Endothelial cell of umbilical vein (primary cell): ENCODE data around the gene GRSF1. TPM values are rescaled to one million over a fixed set of nuclear protein-coding genes. Genes with fewer than 3 reads are reported as not detected.
"Not testable (repeated sequence)": the region's sequence is repeated elsewhere in the genome, so short reads cannot be mapped to it uniquely, and the experiment has no call there.

Experiments
- BruUV-seq: library from RNA; stranded (reverse); fragments of 400-500 nt; replicated peaks from 2 replicates; lab custom pipeline; 2021; lab: Mats Ljungman, UMichigan
- CTCF ChIA-PET: fragments of 300-600, 350-600 bp; sonication (Branson Sonifier 250); formaldehyde crosslinking; loops from one replicate; lab custom pipeline; 2021; ENCODE audit warnings: antibody characterized with exemption, inconsistent platforms; lab: Charles Lee
- POLR2A ChIA-PET: fragments of 300-600, 350-600 bp; sonication (Branson Sonifier 250); formaldehyde crosslinking; loops from one replicate; lab custom pipeline; 2021; ENCODE audit warnings: antibody characterized with exemption, inconsistent platforms; lab: Charles Lee
- DNase-seq: peaks from one replicate; pipeline ENCODE4 v3.0.0-alpha.2; 2011; ENCODE audit warnings: low read depth, low spot score
- FAIRE-seq: peaks from 2 replicates; lab custom pipeline; 2011; peaks lifted over from hg19 to GRCh38; lab: Jason Lieb, UNC
- H2AFZ ChIP-seq: 2 replicates; pipeline ENCODE4 v1.6.0; 2012; ENCODE audit warnings: low read depth, low read length, control low read depth, inconsistent platforms
- H3K27ac ChIP-seq: 2 replicates; pipeline ENCODE4 v1.5.1; 2011; ENCODE audit warnings: low read depth, mild to moderate bottlenecking, control low read depth, low read length, moderate library complexity; ENCODE audit not compliant: insufficient read depth
- H3K27me3 ChIP-seq, 2 experiments: 2 replicates each; pipeline versions ENCODE4 v1.6.0 to v1.6.1; 2011; ENCODE audit warnings: low read length in 2 of 2, mixed read lengths in 1 of 2; ENCODE audit not compliant: control insufficient read depth in 2 of 2, insufficient read depth in 2 of 2
- H3K36me3 ChIP-seq, 2 experiments: 2 replicates in 1 of 2; 3 replicates in 1 of 2; pipeline ENCODE4 v1.5.1; 2011; ENCODE audit warnings: low read length in 2 of 2, mild to moderate bottlenecking in 1 of 2, moderate library complexity in 1 of 2; ENCODE audit not compliant: control insufficient read depth in 2 of 2, insufficient read depth in 2 of 2; ENCODE audit errors: extremely low read depth in 1 of 2
- H3K4me1 ChIP-seq: 3 replicates; pipeline ENCODE4 v1.5.1; 2011; ENCODE audit warnings: mild to moderate bottlenecking, low read length; ENCODE audit not compliant: control insufficient read depth, insufficient read depth; ENCODE audit errors: extremely low read depth
- H3K4me2 ChIP-seq: 2 replicates; pipeline ENCODE4 v1.6.1; 2011; ENCODE audit warnings: low read length, control low read depth, mixed read lengths; ENCODE audit not compliant: insufficient read depth
- H3K4me3 ChIP-seq, 3 experiments: fragments of 200-600 bp in 1 of 3; sonication (generic), shearing (Covaris generic) in 1 of 3; replicated peaks in 1 of 3; 2 replicates each; pipeline ENCODE4 v1.5.1; 2011 to 2016; ENCODE audit warnings: control low read depth in 3 of 3, low read length in 3 of 3, mild to moderate bottlenecking in 2 of 3, inconsistent platforms in 1 of 3, low read depth in 1 of 3, moderate library complexity in 1 of 3; ENCODE audit not compliant: insufficient read depth in 1 of 3
- H3K79me2 ChIP-seq: 2 replicates; pipeline ENCODE4 v1.6.0; 2012; ENCODE audit warnings: low read length, inconsistent platforms; ENCODE audit not compliant: control insufficient read depth, insufficient read depth
- H3K9ac ChIP-seq: replicated peaks from 2 replicates; pipeline ENCODE3; 2011; ENCODE audit warnings: low read length, control low read depth; ENCODE audit not compliant: insufficient read depth; ENCODE audit errors: extremely low read depth
- H3K9me1 ChIP-seq: replicated peaks from 3 replicates; pipeline ENCODE4 v1.6.0; 2011; ENCODE audit warnings: mild to moderate bottlenecking, low read length; ENCODE audit not compliant: control insufficient read depth, insufficient read depth; ENCODE audit errors: extremely low read depth
- H3K9me3 ChIP-seq: replicated peaks from 2 replicates; pipeline ENCODE4 v1.5.1; 2012; ENCODE audit warnings: low read length, inconsistent platforms; ENCODE audit not compliant: control insufficient read depth, insufficient read depth
- H4K20me1 ChIP-seq: replicated peaks from 2 replicates; pipeline ENCODE3; 2011; ENCODE audit warnings: mild to moderate bottlenecking, low read length; ENCODE audit not compliant: control insufficient read depth, insufficient read depth; ENCODE audit errors: extremely low read depth
- EZH2 ChIP-seq: IDR thresholded peaks from 2 replicates; pipeline ENCODE4 v1.6.1; 2012; ENCODE audit warnings: borderline replicate concordance, low read depth, mild to moderate bottlenecking, moderate library complexity, low read length, inconsistent platforms; ENCODE audit not compliant: severe bottlenecking
- FOS ChIP-seq: IDR thresholded peaks from 2 replicates; pipeline ENCODE4 v1.6.1; 2011; ENCODE audit warnings: mild to moderate bottlenecking, low read length, moderate library complexity, borderline replicate concordance; ENCODE audit not compliant: insufficient read depth
- GATA2 ChIP-seq: IDR thresholded peaks from 2 replicates; pipeline ENCODE4 v1.7.0; 2011; ENCODE audit warnings: low read depth, mild to moderate bottlenecking, moderate library complexity, mixed read lengths, low read length; ENCODE audit not compliant: insufficient read length, insufficient read depth
- JUN ChIP-seq: IDR thresholded peaks from 2 replicates; pipeline ENCODE4 v1.6.1; 2011; ENCODE audit warnings: borderline replicate concordance, low read depth; ENCODE audit not compliant: insufficient read length, insufficient read depth
- MYC ChIP-seq: IDR thresholded peaks from one replicate; pipeline ENCODE4 v1.6.1; 2011; ENCODE audit warnings: mild to moderate bottlenecking, low read depth, low read length
- POLR2A ChIP-seq: IDR thresholded peaks from 2 replicates; pipeline ENCODE4 v1.6.1; 2012; ENCODE audit warnings: low read depth, mild to moderate bottlenecking, control low read depth, low read length
- POLR2AphosphoS5 ChIP-seq: IDR thresholded peaks from 2 replicates; pipeline ENCODE4 v1.6.1; 2012; ENCODE audit warnings: low read depth, mild to moderate bottlenecking, control low read depth, low read length, moderate library complexity; ENCODE audit not compliant: insufficient read depth
- dilution Hi-C: fragments of 300-500 bp; cut with MboI; formaldehyde crosslinking; loops from one replicate; pipeline ENCODE4 v1.15.0; 2019; ENCODE audit warnings: low sequenced_read_pairs; ENCODE audit not compliant: extremely low pct_ligation_motif_present
- intact Hi-C: fragments of 100-400 bp; cut with micrococcal nuclease; formaldehyde crosslinking; loops from one replicate; pipeline ENCODE4 v1.10.0; 2022
- polyA plus RNA-seq, 4 experiments: library from polyadenylated mRNA; depleted of rRNA in 3 of 4; stranded (reverse) in 3 of 4; unstranded in 1 of 4; fragments of >200 nt; gene quantifications; 2 replicates each; pipeline versions ENCODE4 v1.2.1 to v1.2.3, GENCODE V29; 2011 to 2012; ENCODE audit warnings: missing spikeins in 1 of 4
- total RNA-seq: library from RNA; stranded (reverse); gene quantifications from 2 replicates; pipeline ENCODE4 v1.2.3, GENCODE V29; 2021
- TF ChIP-seq, protein P1 (sequence below), 2 donors: IDR thresholded peaks; 1 replicate in 1 of 2; 2 replicates in 1 of 2; pipeline ENCODE4 v1.5.1; 2011; ENCODE audit warnings: low read length in 2 of 2, mild to moderate bottlenecking in 2 of 2, moderate library complexity in 2 of 2, control low read depth in 1 of 2, inconsistent platforms in 1 of 2, low read depth in 1 of 2; ENCODE audit not compliant: insufficient read depth in 1 of 2; ENCODE audit errors: extremely low read depth in 1 of 2
- TF ChIP-seq, protein P2 (sequence below): IDR thresholded peaks from 2 replicates; pipeline ENCODE4 v1.6.1; 2011; ENCODE audit not compliant: insufficient read depth, insufficient read length

GRSF1 gene
- total and polyA plus RNA-seq, 2 donors (not counting 3 experiments of a cell fraction or from before 2014, with no cell fraction given) = 29.1 to 70.7 TPM

DNA sequence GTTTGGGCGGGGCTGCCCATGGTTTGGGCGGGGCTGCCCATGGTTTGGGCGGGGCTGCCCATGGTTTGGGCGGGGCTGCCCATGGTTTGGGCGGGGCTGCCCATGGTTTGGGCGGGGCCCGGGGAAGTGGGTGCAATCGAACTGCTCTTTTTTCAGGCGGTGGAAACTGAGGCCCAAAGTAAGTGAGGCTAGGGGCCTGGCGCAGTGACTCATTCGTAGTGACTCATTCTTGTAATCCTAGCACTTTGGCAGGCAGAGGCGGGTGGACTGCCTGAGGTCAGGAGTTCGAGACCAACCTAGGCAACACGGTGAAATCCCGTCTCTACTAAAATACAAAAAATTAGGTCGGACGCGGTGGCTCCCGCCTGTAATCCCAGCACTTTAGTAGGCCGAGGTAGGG is 447 bp upstream of the GRSF1 start:
- ChIA-PET POLR2A (interaction anchor here (2.4 kb wide), 1 partner anchor 62 kb away, joined by 5 read pairs; the partner anchor contains the start of gene MOB1B), CTCF (interaction anchor here (0.9 to 2.5 kb wide), 2 partner anchors 106 to 170 kb away, joined by 3 to 17 read pairs; no protein-coding TSS in a partner anchor)
- H3K9ac ChIP-seq, H3K27me3 ChIP-seq, H3K4me1 ChIP-seq, FAIRE-seq, H3K9me3 ChIP-seq, H4K20me1 ChIP-seq, H3K36me3 ChIP-seq, H3K9me1 ChIP-seq, dilution Hi-C loops, H3K4me3 ChIP-seq, H3K27ac ChIP-seq, BruUV-seq, H3K4me2 ChIP-seq: not testable (repeated sequence)
- Histone ChIP-seq H2AFZ (peak overlapping the region; percentile 11), H3K79me2 (peaks cover 39% of the 10 kb centered on the region)
- peak; percentile 6 for TF ChIP-seq JUN
- peak; percentile 40 for DNase-seq
- intact Hi-C loops = loop anchor here (1.0 kb wide), 1 partner anchor 135 kb away; no protein-coding TSS in a partner anchor

DNA sequence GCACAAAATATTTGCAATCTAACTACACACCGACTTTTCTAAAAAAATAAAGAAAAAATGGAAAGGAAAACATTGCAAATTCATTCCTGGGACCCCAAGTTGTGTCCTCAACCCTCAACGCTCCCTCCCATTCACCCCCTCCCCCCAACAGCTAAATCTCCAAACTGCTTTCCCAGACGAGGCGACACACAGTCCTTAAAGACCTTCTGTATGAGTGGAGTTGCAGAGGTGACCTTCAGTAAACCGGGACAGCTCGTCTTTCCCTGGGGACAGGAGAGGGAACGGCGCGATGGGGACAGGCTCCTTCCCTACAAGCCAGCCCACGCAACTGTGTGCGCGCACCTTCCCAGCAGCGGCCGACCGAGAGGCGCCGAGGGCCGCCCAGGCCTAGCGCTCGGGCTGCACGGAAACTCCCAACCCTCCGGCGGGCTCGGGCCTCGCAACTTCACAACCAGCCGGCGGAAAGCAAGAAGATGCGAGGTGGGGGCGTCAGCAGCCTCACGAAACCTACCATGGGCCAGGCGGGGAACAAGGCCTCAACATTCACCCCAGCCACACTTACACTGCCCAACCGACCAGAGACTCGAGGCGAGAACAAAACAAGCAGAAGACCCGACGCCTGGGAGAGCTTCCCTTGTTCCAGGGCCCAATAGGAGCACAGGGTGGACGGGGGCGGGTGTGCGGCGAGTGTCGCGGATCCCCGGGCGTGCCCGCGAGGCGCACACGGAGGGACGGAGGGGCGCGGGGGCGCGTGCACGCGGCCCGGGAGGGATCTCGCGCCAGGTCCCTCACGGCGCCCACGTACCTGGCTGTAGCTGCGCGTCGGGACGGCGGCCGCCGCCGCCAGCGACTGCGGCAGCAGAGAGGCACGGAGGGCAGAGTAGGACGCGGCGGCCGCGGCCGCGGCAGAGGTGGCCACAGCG is 763 bp downstream of the GRSF1 start:
- H2AFZ ChIP-seq = peak overlapping the region; percentile 83
- intact Hi-C loops (loop anchor here (1.0 to 5.0 kb wide), 4 partner anchors 63 to 168 kb away; partner anchors contain the start of genes DCK, MOB1B and UTP3), dilution Hi-C loops (no loop called here)
- H3K27ac ChIP-seq = peak overlapping the region; percentile 60
- H3K79me2 ChIP-seq = peaks cover 47% of the 10 kb centered on the region
- H3K9me3 ChIP-seq = no peaks in the 10 kb centered on the region
- peak overlapping the region; percentile 80 for H3K9ac ChIP-seq
- peak overlapping the region; percentile 93 for H3K4me2 ChIP-seq
- H3K27me3 ChIP-seq = no peaks in the 10 kb centered on the region
- DNase-seq (peak; percentile 75), FAIRE-seq (peak; percentile 40)
- H3K9me1 ChIP-seq = no peaks in the 10 kb centered on the region
- ChIA-PET POLR2A (interaction anchor here (2.4 kb wide), 1 partner anchor 63 kb away, joined by 5 read pairs; the partner anchor contains the start of gene MOB1B), CTCF (interaction anchor here (0.9 to 2.5 kb wide), 6 partner anchors 103 to 171 kb away, joined by 3 to 17 read pairs (median 7); no protein-coding TSS in a partner anchor)
- no TSS peak for BruUV-seq
- peak overlapping the region; percentile 54 to 81 (median 80) for H3K4me3 ChIP-seq
- TF ChIP-seq, protein P1, sequence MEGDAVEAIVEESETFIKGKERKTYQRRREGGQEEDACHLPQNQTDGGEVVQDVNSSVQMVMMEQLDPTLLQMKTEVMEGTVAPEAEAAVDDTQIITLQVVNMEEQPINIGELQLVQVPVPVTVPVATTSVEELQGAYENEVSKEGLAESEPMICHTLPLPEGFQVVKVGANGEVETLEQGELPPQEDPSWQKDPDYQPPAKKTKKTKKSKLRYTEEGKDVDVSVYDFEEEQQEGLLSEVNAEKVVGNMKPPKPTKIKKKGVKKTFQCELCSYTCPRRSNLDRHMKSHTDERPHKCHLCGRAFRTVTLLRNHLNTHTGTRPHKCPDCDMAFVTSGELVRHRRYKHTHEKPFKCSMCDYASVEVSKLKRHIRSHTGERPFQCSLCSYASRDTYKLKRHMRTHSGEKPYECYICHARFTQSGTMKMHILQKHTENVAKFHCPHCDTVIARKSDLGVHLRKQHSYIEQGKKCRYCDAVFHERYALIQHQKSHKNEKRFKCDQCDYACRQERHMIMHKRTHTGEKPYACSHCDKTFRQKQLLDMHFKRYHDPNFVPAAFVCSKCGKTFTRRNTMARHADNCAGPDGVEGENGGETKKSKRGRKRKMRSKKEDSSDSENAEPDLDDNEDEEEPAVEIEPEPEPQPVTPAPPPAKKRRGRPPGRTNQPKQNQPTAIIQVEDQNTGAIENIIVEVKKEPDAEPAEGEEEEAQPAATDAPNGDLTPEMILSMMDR (IDR thresholded peaks at IDR 0.05; ENCODE audit: extremely low read depth in 1 of 2, insufficient read depth in 1 of 2, low read depth in 1 of 2, low read length in 2 of 2) = no peak
- TF ChIP-seq GATA2 (no peak), EZH2 (no peak), POLR2AphosphoS5 (no peak), JUN (no peak), POLR2A (no peak), FOS (no peak), MYC (no peak)
- TF ChIP-seq, protein P2, sequence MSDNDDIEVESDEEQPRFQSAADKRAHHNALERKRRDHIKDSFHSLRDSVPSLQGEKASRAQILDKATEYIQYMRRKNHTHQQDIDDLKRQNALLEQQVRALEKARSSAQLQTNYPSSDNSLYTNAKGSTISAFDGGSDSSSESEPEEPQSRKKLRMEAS = no peak
- peaks cover 0 to 2% of the 10 kb centered on the region in 2 experiments for H3K36me3 ChIP-seq
- peaks cover 3% of the 10 kb centered on the region for H4K20me1 ChIP-seq
- H3K4me1 ChIP-seq = peaks cover 2% of the 10 kb centered on the region
